Ascending aorta (tissue), 2 donors: ENCODE data around the gene FGR. TPM values are rescaled to one million over a fixed set of nuclear protein-coding genes. Genes with fewer than 3 reads are reported as not detected.

Experiments used
- DNase-seq, 2 donors: peaks; one replicate each; pipeline ENCODE4 v3.0.0-alpha.2; 2019; ENCODE audit warnings: low spot score in 2 of 2
- H3K27ac ChIP-seq, 2 donors: fragments of 200-600 bp; sonication (generic); one replicate each; pipeline ENCODE4 v1.5.1; 2016 to 2017; ENCODE audit warnings: mild to moderate bottlenecking in 1 of 2
- H3K27me3 ChIP-seq: fragments of 200-600 bp; sonication (generic); one replicate; pipeline ENCODE4 v1.5.1; 2017
- H3K36me3 ChIP-seq, 2 donors: fragments of 200-600 bp; sonication (generic); one replicate each; pipeline ENCODE4 v1.5.1; 2016
- H3K4me1 ChIP-seq, 2 donors: fragments of 200-600 bp; sonication (generic); one replicate each; pipeline ENCODE4 v1.5.1; 2016 to 2017; ENCODE audit warnings: mild to moderate bottlenecking in 1 of 2
- H3K4me3 ChIP-seq, 2 donors: fragments of 200-600 bp; sonication (generic); one replicate each; pipeline ENCODE4 v1.5.1; 2016 to 2017; ENCODE audit warnings: mild to moderate bottlenecking in 1 of 2
- H3K9me3 ChIP-seq, 2 donors: fragments of 200-600 bp; sonication (generic); one replicate each; pipeline ENCODE4 v1.5.1; 2016
- CTCF ChIP-seq, 3 experiments: fragments of 200-600 bp in 2 of 3; fragments of 450-650 bp in 1 of 3; sonication (generic) in 2 of 3; IDR thresholded peaks; one replicate each; pipeline ENCODE4 v1.5.1; 2016 to 2019; ENCODE audit warnings: antibody characterized with exemption in 3 of 3, mild to moderate bottlenecking in 1 of 3, moderate library complexity in 1 of 3
- intact Hi-C: fragments of 100-400 bp; cut with DNase I; formaldehyde crosslinking; loops from one replicate; pipeline ENCODE4 v1.15.1; 2023
- total RNA-seq: library from RNA; depleted of rRNA; stranded (reverse); fragments of >200 nt; gene quantifications from one replicate; pipeline ENCODE4 v1.1.0, GENCODE V29; 2016

The FGR gene
- total RNA-seq, 1 donor from 2014 or later = 10.4 TPM

GRCh38 chr1:27599605-27600497 lies 35.1 kb downstream of the FGR start:
- H3K4me1 ChIP-seq = peaks cover 47 to 67% of the 10 kb centered on the region in 2 donors
- H3K36me3 ChIP-seq = no peaks in the 10 kb centered on the region
- intact Hi-C loops = loop anchor here (1.0 to 5.0 kb wide), 3 partner anchors 23 to 183 kb away; no protein-coding TSS in a partner anchor
- peak overlapping the region; percentile 24 to 74 for H3K4me3 ChIP-seq
- H3K9me3 ChIP-seq = no peaks in the 10 kb centered on the region
- no peak for DNase-seq
- H3K27ac ChIP-seq = peak overlapping the region; percentile 89 to 91
- H3K27me3 ChIP-seq = no peaks in the 10 kb centered on the region
- no peak for TF ChIP-seq CTCF (IDR thresholded peaks at IDR 0.05)

- Histone ChIP-seq H3K4me3 (peak overlapping the region in 1 of 2 donors; percentile 74), H3K36me3 (no peaks in the 10 kb centered on the region), H3K4me1 (peaks cover 50 to 76% of the 10 kb centered on the region in 2 donors), H3K9me3 (no peaks in the 10 kb centered on the region), H3K27me3 (no peaks in the 10 kb centered on the region), H3K27ac (peak overlapping the region; percentile 89 to 91)
- DNase-seq = peak; percentile 56 to 94
- TF ChIP-seq CTCF (IDR thresholded peaks at IDR 0.05) = no peak
- intact Hi-C loops = loop anchor here (1.0 to 2.0 kb wide), 2 partner anchors 22 to 42 kb away; no protein-coding TSS in a partner anchor
Measured at GRCh38 chr1:27598902-27599528, 36.0 kb downstream of the FGR start.

DNA sequence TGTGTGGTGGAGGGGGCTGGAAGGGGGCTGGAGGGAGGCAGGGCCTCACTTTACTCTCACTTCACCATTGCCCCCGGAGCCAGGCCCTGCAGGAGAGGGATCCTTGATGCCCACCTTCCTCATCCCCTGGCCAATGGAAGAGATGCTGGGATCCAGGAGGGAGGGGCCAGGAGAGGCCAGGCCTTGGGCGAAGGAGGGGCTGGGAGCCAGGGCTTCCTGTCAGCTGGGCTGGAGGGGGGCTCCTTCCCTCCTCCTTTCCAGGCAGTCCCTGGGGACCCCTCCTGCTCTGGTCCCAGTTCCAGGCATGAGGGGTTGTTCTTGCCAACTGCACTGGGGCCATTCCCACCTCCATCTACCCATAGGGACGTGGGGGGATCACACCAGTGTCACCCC lies 36.7 kb downstream of the FGR start:
- H3K4me3 ChIP-seq = peak overlapping the region in 1 of 2 donors; percentile 74
- H3K9me3 ChIP-seq = no peaks in the 10 kb centered on the region
- peaks cover 50 to 83% of the 10 kb centered on the region in 2 donors for H3K4me1 ChIP-seq

GRCh38 chr1:27597516-27598294 lies 37.3 kb downstream of the FGR start:
- Histone ChIP-seq H3K27ac (peak overlapping the region; percentile 89 to 91), H3K27me3 (no peaks in the 10 kb centered on the region), H3K4me1 (peaks cover 56 to 89% of the 10 kb centered on the region in 2 donors), H3K36me3 (no peaks in the 10 kb centered on the region), H3K4me3 (peak overlapping the region in 1 of 2 donors; percentile 74), H3K9me3 (no peaks in the 10 kb centered on the region)
- TF ChIP-seq CTCF (IDR thresholded peaks at IDR 0.05) = no peak
- intact Hi-C loops = loop anchor here (2.0 kb wide), 1 partner anchor 21 kb away; no protein-coding TSS in a partner anchor
- DNase-seq = no peak

More for the DNA sequence above, 36.7 kb downstream of the FGR start:
- intact Hi-C loops = loop anchor here (2.0 kb wide), 1 partner anchor 21 kb away; no protein-coding TSS in a partner anchor
- H3K27me3 ChIP-seq = no peaks in the 10 kb centered on the region
- peak in 1 of 2 donors; percentile 87 for DNase-seq
- TF ChIP-seq CTCF (IDR thresholded peaks at IDR 0.05) = no peak
- peak overlapping the region; percentile 89 to 91 for H3K27ac ChIP-seq
- H3K36me3 ChIP-seq = no peaks in the 10 kb centered on the region

DNA sequence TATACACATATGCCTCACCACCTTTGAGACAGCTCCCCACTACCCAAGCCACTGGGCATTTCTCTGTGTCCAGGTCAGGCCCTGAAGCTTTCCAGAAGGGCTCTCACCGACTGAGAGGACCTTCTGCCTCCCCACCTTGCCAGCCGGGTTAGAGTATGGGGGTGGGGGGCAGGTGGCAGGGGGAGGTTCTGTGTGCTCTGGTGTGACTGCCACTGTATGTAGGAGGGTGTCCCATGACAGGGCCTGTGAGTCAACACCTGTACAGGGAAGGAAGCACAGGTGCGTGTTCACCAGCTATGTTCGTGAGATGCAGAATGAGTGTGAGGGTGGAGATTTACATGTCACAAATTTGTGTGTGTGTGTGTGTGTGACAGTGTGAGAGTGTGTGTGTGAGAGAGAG lies 38.0 kb downstream of the FGR start:
- Histone ChIP-seq H3K4me3 (no peak overlapping the region), H3K9me3 (no peaks in the 10 kb centered on the region), H3K4me1 (peaks cover 54 to 93% of the 10 kb centered on the region in 2 donors), H3K27me3 (no peaks in the 10 kb centered on the region), H3K36me3 (peaks cover 0 to 3% of the 10 kb centered on the region in 2 donors), H3K27ac (peak overlapping the region in 1 of 2 donors; percentile 91)
- TF ChIP-seq CTCF (IDR thresholded peaks at IDR 0.05) = no peak
- no peak for DNase-seq
- intact Hi-C loops = no loop called here
